GM10266 (cell line): ENCODE measurements around the gene CKAP4.

Experiments
- DNase-seq: peaks from one replicate; pipeline ENCODE4 v3.0.0; 2012; ENCODE audit errors: extremely low spot score
- CTCF ChIP-seq: IDR thresholded peaks from 2 replicates; pipeline ENCODE4 v1.5.1; 2012; ENCODE audit warnings: mild to moderate bottlenecking, low read depth; ENCODE audit not compliant: control insufficient read depth, insufficient read depth; ENCODE audit errors: missing control alignments

Gene CKAP4

GRCh38 chr12:106227641-106228319, 20.0 kb downstream of the CKAP4 start:
- no peak for TF ChIP-seq CTCF
- no peak for DNase-seq

- TF ChIP-seq CTCF: peak; percentile 71
- DNase-seq: peak; percentile 77
Measured at GRCh38 chr12:106226884-106227640, 20.8 kb downstream of the CKAP4 start.

- no peak for DNase-seq
- TF ChIP-seq CTCF: no peak
Measured at GRCh38 chr12:106224355-106224706, 23.5 kb downstream of the CKAP4 start.

GRCh38 chr12:106223485-106224354, 24.1 kb downstream of the CKAP4 start:
- peak; percentile 98 for TF ChIP-seq CTCF

GRCh38 chr12:106220536-106220935, 27.3 kb downstream of the CKAP4 start:
- DNase-seq: no peak
- TF ChIP-seq CTCF: no peak

More at GRCh38 chr12:106223485-106224354, 24.1 kb downstream of the CKAP4 start:
- DNase-seq: peak; percentile 83

- no peak for TF ChIP-seq CTCF
- DNase-seq: no peak
Measured at GRCh38 chr12:106219043-106219442, 28.8 kb downstream of the CKAP4 start.

- no peak for DNase-seq
- no peak for TF ChIP-seq CTCF
Measured at GRCh38 chr12:106217706-106218105, 30.1 kb downstream of the CKAP4 start.
